Measurements from ENCODE around the gene BANK1.

BANK1 gene

GRCh38 chr4:101950258-101950979 is 159.9 kb downstream of the BANK1 start:
- H3K4me1 ChIP-seq (ENCODE audit: control insufficient read depth, insufficient read depth, low read length), result peaks cover 12% of the 10 kb centered on the region
- TF ChIP-seq HOXA7 (CRISPR knock-in tag; IDR thresholded peaks at IDR 0.05; ENCODE audit: borderline replicate concordance), result no peak
- TF ChIP-seq ZNF391 (tag by site-specific recombination; IDR thresholded peaks at IDR 0.05; ENCODE audit: borderline replicate concordance, low read depth), result no peak
- TF ChIP-seq ZNF324 (tag by site-specific recombination; IDR thresholded peaks at IDR 0.05), result no peak
- TF ChIP-seq ZNF610 (tag by site-specific recombination; IDR thresholded peaks at IDR 0.05; ENCODE audit: borderline replicate concordance), result no peak
- no peak for TF ChIP-seq SCRT2 (tag by site-specific recombination; IDR thresholded peaks at IDR 0.05)
- TF ChIP-seq ZSCAN4 (tag by site-specific recombination; IDR thresholded peaks at IDR 0.05), result no peak
- no peak for TF ChIP-seq ZNF830 (tag by site-specific recombination; IDR thresholded peaks at IDR 0.05; ENCODE audit: low read depth)
- TF ChIP-seq GLI2 (tag by site-specific recombination; IDR thresholded peaks at IDR 0.05; ENCODE audit: borderline replicate concordance, low read depth), result no peak
- TF ChIP-seq AEBP2 (tag by site-specific recombination; IDR thresholded peaks at IDR 0.05; ENCODE audit: borderline replicate concordance), result no peak
- no peak for TF ChIP-seq ZNF555 (tag by site-specific recombination; conservative IDR thresholded peaks at IDR 0.05)
- TF ChIP-seq ZNF704 (tag by site-specific recombination; IDR thresholded peaks at IDR 0.05), result no peak
- no peak for TF ChIP-seq ZIC2 (tag by site-specific recombination; IDR thresholded peaks at IDR 0.05)
- no peak for TF ChIP-seq FEZF1 (tag by site-specific recombination; IDR thresholded peaks at IDR 0.05)
- TF ChIP-seq KLF16 (tag by site-specific recombination; IDR thresholded peaks at IDR 0.05), result no peak
- no peaks in the 10 kb centered on the region for H3K36me3 ChIP-seq (ENCODE audit: control insufficient read depth in 2 of 2, insufficient read depth in 1 of 2, low read length in 2 of 2)
- no peak overlapping the region for H3K4me3 ChIP-seq (ENCODE audit: low read depth, low read length)
- CTCF ChIA-PET, result no interaction called here
- H3K9me3 ChIP-seq (ENCODE audit: control insufficient read depth, insufficient read depth, low read depth, low read length), result no peaks in the 10 kb centered on the region
- H3K27ac ChIP-seq (ENCODE audit: extremely low read depth, low read depth, low read length), result no peak overlapping the region
- POLR2A ChIA-PET, result no interaction called here

GRCh38 chr4:101952985-101953384 is 162.5 kb downstream of the BANK1 start:
- POLR2A ChIA-PET, result no interaction called here
- CTCF ChIA-PET, result interaction anchor here (0.5 kb wide), 1 partner anchor 131 kb away, joined by 4 read pairs; no protein-coding TSS in a partner anchor
- Histone ChIP-seq H3K27ac (ENCODE audit: extremely low read depth, low read depth, low read length) (no peak overlapping the region), H3K9me3 (ENCODE audit: control insufficient read depth, insufficient read depth, low read depth, low read length) (no peaks in the 10 kb centered on the region), H3K36me3 (ENCODE audit: control insufficient read depth in 2 of 2, insufficient read depth in 1 of 2, low read length in 2 of 2) (no peaks in the 10 kb centered on the region), H3K4me1 (ENCODE audit: control insufficient read depth, insufficient read depth, low read length) (peaks cover 12% of the 10 kb centered on the region), H3K4me3 (ENCODE audit: low read depth, low read length) (no peak overlapping the region)
- TF ChIP-seq ZNF658 (tag by site-specific recombination; IDR thresholded peaks at IDR 0.05) (no peak), ZNF19 (tag by site-specific recombination; IDR thresholded peaks at IDR 0.05; ENCODE audit: low read depth) (no peak), ZNF398 (tag by site-specific recombination; IDR thresholded peaks at IDR 0.05) (no peak), PRDM6 (tag by site-specific recombination; IDR thresholded peaks at IDR 0.05) (peak; percentile 13; the same call in 1 of the 2 replicates), ZNF76 (tag by site-specific recombination; IDR thresholded peaks at IDR 0.05; ENCODE audit: borderline replicate concordance, low read depth) (no peak)

Data from HEK293 (cell line).